Prostate gland (tissue), 2 donors: ENCODE measurements around the gene AFDN.

Experiments
- CTCF ChIP-seq, 4 experiments: fragments of 200-600 bp in 2 of 4; fragments of 450-650 bp in 2 of 4; sonication (generic) in 2 of 4; IDR thresholded peaks; 1 replicate in 3 of 4; 2 replicates in 1 of 4; pipeline ENCODE4 v1.5.1; 2016 to 2019; ENCODE audit warnings: antibody characterized with exemption in 4 of 4, mild to moderate bottlenecking in 2 of 4, moderate library complexity in 2 of 4
- POLR2A ChIP-seq: fragments of 450-650 bp; IDR thresholded peaks from one replicate; pipeline ENCODE4 v1.6.1; 2016; ENCODE audit warnings: antibody characterized with exemption, mild to moderate bottlenecking
- POLR2AphosphoS5 ChIP-seq: sonication (generic); formaldehyde crosslinking; IDR thresholded peaks from one replicate; pipeline ENCODE4 v1.6.1; 2017; ENCODE audit warnings: antibody characterized with exemption

GRCh38 chr6:167979436-167980139 lies 152.9 kb downstream of the AFDN start:
- TF ChIP-seq CTCF (IDR thresholded peaks at IDR 0.05) = no peak
- no peak for TF ChIP-seq POLR2A
- TF ChIP-seq POLR2AphosphoS5 = no peak
